NCI-H748 (cell line): ENCODE results near the gene USP37.

Source experiments
- DNase-seq: peaks from one replicate; lab custom pipeline; 2025; ENCODE audit not compliant: unreplicated experiment; lab: John Stamatoyannopoulos, UW

USP37 gene

DNA sequence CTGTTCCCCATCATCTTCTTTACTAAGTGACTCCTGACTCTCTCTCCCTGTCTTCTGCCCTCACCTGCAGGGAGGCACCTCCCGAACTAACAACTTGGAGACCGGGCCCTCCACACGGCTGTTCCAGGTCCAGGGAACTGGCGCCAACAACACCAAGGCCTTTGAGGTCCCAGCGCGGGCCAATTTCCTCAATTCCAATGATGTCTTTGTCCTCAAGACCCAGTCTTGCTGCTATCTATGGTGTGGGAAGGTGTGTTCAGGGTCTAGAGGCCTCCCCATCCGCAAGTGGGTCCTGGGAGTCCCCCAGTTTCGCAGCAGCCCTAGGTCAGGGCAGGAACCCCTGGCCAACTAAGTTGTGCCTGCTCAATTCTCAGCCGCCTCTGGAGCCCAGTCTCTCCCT, 133.7 kb downstream of the USP37 start:
- no peak for DNase-seq

DNA sequence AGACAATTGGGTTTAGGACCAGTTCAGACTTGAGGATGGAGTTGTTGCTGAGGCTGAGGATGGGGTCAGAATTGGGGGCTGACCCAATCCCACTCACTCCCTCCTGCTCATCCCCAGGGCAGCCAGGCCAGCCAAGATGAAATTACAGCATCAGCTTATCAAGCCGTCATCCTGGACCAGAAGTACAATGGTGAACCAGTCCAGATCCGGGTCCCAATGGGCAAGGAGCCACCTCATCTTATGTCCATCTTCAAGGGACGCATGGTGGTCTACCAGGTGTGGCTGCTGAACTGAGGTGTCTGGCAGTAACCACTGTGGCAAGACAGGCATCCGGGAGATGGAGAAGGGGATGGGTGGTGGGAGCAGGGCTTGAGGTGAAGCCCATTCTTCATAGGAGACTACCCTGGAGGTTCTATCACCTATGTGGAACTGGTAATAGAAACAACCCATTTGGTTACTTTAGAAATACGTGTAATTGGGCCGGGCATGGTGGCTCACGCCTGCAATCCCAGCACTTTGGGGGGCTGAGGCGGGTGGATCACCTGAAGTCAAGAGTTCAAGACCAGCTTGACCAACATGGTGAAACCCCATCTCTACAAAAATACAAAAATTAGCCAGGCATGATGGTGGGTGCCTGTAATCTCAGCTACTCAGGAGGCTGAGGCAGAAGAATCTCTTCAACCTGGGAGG, 135.3 kb downstream of the USP37 start:
- no peak for DNase-seq

DNA sequence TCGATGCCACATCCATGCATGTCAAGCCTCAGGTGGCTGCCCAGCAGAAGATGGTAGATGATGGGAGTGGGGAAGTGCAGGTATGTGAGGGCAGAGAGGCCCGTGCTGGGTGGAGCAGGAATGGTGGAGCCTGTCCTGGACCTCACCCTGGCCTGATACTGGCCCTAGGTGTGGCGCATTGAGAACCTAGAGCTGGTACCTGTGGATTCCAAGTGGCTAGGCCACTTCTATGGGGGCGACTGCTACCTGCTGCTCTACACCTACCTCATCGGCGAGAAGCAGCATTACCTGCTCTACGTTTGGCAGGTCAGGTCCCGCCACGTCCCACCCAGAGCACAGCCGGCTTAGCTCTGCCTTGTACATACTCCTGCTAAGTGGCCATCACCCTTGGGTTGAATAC, 136.3 kb downstream of the USP37 start:
- DNase-seq = no peak

DNA sequence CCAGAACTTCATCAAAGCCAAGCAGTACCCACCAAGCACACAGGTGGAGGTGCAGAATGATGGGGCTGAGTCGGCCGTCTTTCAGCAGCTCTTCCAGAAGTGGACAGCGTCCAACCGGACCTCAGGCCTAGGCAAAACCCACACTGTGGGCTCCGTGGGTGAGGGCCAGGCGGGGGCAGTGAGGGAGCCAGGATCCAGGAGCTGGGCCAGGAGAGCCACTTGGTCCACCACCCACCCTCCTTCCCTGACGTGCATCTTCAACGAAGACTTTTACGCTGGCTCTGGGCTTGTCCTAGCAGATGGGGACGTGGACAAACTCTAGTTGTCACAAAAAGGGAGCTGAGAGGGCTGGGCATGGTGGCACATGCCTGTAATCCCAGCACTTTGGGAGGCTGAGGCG, 137.4 kb downstream of the USP37 start:
- no peak for DNase-seq

DNA sequence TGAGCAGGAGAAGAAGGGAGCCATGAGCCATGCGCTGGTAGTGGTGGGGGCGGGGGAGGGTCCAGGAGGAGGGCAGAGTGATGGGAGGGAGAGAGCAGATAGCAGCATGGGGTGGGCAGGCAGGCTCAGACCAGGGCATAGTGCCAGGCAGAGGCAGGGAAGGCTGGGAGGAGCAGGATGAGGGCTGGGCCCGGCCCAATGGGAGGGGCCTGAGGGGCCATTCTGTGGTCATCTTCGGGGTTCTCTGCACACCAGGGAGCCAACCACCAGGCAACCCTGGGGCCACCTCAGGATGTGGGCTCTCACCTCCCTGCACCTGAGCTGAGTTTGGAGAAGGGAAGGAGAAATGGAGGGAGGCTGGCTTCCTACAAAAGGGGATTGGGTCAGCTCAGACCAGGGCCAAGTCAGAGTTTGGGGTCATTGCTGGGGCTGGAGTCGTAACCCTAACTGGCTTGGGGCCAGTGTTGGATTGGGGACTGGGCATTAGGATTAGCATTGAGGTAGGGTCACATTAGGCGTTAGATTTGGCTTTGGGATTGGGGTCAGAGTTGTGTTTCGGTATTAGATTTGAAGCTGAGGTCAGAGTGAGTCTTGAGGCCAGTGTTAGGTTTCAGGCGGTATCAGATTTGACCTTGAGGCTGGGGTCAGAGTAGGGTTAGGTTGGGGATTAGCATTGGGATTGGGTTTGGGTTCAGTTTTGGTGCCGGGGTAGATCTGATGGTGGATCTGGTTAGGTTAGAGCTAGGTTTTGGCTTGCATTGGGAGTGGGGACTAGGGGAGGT, 138.0 kb downstream of the USP37 start:
- DNase-seq = no peak

DNA sequence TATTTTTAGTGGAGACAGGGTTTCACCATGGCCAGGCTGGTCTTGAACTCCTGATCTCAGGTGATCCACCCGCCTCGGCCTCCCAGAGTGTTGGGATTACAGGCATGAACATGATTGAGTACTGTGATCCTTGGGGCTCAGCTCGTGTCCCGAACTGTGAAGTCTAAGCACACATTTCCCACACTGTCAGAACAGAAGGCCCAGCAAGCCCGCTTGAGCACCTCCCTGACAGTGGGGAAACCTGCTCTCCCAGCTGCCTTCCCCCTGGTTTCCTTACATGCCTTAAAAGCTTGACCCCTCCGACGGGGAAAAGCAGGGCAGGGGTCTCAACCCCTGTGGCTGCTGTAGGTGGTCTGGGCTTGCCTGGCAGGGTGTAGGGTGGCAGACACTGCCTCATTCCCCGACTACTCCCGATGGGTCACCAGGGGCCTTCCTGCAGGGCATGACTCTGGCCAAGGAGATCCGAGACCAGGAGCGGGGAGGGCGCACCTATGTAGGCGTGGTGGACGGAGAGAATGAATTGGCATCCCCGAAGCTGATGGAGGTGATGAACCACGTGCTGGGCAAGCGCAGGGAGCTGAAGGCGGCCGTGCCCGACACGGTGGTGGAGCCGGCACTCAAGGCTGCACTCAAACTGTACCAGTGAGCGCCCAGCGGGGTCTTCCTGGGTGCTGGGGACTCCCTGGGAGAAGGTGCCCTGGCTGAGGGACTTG, 139.1 kb downstream of the USP37 start:
- no peak for DNase-seq

DNA sequence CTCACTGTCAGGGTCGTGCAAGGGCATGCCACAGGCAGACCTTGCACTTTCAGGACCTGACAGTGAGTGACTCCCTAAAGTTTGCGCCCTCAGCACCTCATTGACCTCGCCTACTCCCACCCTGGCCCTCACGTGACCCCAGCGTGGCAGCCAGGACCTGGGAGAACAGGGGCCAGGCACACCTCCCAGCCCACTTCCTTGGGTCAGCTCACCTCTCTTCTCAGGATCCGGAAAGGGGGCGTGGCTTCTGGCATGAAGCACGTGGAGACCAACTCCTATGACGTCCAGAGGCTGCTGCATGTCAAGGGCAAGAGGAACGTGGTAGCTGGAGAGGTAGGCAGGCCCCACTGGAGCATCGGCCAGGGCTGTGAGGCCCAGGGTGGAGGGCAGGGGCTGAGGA, 140.4 kb downstream of the USP37 start:
- no peak for DNase-seq

DNA sequence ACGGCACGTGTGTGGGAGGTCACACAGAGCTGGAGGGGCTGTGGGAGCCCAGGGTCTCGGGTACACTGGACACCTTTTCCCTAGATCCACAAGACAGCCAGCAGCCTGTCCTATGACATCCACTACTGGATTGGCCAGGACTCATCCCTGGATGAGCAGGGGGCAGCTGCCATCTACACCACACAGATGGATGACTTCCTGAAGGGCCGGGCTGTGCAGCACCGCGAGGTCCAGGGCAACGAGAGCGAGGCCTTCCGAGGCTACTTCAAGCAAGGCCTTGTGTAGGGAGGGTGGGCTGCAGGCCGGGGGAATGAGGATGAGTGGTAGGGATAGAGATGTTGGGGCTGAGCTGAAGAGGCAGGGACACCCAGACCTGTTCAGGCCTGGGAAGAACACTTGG, 142.6 kb downstream of the USP37 start:
- no peak for DNase-seq

DNA sequence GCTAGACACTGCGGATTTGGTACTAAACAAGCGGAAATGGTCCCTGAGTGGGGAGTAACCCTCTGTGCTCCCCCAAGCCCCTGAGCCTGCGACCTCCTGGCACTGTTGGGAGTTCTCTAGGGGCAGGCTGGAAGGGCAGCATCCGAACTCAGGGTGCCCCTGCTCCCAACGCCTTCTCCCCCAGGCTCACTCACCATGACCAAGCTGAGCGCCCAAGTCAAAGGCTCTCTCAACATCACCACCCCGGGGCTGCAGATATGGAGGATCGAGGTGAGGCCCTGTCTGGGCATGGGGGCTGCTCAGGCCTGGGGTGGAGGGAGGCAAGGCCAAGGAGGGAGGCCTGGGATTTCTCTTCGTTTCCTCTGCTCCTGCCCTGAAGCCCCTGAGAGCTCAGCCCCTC, 144.6 kb downstream of the USP37 start:
- DNase-seq = no peak

DNA sequence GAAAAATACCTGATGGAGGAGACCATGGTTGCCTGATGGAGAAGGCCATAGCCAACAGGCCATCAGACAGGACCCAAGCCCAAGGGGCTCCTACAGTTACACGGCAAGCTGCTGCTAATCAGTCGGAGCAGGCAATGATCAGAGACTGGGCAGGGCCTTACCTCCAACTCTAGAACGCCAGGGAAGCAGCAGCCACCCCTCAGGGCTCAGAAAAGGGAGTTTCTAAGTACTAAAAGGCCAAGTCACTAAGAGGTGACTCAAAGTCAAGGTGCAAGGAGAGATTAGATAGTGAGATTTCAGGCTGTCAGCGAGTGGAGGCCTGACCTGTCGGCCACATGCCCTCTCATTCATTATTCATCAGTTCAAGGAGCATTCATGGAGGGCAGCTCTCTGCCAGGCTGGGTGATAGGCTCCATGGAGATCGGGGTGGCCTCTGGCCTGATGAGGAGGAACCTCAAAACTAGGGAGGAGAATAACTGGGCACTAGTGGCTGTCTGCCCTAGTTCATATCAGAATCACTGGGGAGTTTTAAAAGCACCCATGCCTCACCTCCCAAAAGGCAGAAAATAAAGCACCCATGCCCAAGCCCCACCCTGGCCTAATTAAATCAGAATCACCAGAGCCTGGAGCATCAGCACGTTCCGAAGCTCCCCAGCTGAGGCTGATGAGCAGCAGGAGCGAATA, 145.6 kb downstream of the USP37 start:
- DNase-seq = no peak

DNA sequence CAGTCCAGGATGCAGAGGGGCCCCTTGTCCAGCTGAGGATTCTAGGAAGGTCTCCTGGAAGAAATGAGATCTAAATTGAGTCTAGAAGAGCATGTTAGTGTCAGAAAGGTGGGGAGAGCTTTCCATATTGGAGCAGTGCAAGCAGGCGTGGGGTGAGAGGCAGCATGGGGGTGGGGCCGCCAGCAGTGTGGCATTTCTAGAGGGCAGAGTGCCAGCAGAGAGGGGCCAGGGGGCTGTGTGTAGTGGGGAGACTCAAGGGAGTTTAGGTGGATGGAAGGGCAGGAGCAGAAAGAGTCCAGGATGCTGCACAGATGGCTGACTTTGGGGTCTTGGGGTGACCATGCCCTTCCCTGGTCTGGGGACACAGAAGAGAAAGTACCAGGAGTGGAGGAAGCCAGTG, 147.1 kb downstream of the USP37 start:
- no peak for DNase-seq

DNA sequence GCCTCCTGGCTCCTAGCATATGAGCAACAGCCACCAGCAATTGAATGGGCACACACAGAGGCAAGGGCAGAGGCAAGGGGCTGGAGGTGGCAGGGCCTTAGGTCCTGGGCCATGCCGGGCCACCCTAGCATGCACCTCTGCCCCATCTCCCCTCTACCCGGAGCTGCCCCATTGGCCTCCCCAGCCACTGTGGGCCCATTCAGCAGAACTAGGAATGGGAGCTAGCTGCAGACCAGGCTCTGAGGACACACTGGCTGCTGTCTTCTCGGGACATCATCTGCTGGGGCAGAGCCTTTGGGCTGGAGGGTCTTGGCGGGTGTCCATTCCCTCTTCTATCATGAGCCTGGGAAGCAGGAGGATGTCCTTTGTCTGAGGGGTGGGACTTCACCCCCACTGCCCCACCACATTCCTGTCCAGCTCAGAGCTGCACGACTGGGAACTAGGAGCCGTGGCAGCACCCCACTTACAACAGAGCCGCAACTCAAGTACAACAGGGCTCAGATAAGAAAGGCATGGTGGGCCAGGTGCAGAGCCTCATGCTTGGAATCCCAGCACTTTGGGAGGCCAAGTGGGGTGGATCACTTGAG, 148.4 kb downstream of the USP37 start:
- no peak for DNase-seq

DNA sequence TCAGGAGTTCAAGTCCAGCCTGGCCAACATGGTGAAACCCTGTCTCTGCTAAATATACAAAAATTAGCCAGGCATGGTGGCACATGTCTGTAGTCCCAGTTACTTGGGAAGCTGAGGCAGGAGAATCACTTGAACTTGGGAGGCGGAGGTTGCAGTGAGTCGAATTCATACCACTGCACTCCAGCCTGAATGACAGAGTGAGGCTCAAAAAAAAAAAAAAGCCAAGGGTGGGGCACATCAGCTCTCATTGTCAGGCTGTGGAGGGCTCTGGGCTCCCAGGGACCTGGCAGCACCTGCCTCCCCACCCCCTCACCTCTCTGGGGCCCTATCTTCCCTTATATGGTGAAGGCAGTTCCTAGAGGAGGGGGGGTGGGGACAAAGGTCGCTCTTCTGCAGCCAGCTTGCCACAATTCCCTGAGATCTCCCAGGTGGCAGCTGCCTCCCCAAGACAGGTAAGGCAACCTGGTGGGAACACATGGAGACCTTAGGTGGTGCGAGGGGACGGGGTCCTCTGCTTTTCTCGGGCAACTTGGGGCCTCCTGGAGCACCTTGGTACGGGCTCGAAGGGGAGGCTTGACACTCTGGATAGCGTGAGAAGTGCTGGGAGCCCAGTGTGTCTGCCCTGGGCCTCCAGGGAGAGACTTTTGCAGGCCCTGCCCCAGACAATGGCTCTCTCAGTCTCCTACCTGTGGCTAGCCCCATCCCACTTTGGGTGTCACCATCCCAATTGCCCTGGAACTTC, 149.3 kb downstream of the USP37 start, which contains the start of gene VIL1:
Gene VIL1 (plus strand): TSS at position 407 of the 742 bp plus-strand sequence. CDS start 4,656 bp downstream, outside the sequence.
- peak; percentile 25 for DNase-seq

DNA sequence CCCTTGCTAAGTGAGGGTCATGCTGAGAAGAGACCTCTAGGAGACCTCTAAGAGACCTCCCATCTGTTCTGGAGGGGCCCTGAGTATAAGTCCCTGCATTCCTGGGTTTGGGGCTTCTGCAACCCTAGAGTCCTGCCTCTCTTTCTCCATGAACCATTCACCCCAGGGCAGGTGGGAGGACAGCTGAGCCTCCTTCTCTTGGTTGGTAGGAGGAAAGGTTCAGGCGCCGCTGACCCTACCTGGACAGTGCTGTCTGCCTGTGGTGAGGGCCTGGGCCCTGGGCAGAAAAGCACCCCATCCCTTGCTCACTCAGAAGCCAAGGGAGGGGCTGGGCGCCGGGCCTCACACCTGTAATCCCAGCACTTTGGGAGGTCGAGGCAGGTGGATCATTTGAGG, 149.8 kb downstream of the USP37 start:
- DNase-seq = no peak

DNA sequence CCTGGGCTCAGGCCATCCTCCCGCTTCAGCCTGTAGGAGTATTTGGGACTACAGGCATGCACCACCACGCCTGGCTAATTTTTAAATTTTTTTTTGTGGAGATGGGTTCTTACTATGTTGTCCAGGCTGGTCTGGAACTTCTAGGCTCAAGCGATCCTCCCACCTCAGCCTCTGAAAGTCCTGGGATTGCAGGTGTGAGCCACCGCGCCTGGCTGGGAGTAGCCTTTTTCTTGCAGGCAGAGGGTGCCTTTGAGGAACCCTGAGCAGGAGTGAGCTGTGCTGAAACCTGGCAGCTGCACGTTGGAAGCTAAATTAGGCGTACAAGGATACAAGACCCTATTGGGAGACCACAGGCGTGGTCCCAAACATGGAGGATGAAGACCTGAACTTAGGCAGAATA, 160.4 kb downstream of the USP37 start:
- DNase-seq = no peak

DNA sequence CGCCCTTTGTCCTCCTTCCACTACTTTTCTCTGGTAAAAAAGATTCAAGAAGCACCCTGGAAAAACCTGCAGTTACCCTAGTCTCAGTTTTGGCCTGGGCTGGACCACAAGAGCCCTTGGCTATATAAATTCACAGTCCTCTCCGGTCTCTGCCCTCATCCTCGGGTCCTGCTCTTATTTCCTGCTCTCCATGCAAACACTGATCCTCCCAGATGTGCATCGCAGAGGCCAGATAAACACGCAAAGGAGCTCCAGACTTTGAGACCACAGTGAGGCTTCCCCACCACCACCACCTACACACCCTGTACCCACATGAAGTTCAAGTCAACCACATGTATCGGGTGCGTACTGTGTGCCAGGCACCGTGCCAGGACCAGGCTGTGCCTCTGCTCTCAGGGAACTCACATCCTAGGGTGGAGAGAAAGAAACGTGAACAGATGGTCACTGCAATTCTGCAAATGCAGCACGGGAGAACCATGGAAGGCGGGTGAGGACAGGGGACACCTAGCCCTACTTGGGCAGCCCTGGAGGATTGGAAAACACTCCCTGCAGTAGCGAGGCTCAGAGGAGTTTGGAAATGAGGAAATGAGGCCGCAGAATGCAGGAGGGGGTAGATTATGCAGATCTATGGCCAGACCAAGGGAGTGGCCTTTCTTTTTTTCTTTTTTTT, 161.1 kb downstream of the USP37 start:
- DNase-seq = peak; percentile 65

DNA sequence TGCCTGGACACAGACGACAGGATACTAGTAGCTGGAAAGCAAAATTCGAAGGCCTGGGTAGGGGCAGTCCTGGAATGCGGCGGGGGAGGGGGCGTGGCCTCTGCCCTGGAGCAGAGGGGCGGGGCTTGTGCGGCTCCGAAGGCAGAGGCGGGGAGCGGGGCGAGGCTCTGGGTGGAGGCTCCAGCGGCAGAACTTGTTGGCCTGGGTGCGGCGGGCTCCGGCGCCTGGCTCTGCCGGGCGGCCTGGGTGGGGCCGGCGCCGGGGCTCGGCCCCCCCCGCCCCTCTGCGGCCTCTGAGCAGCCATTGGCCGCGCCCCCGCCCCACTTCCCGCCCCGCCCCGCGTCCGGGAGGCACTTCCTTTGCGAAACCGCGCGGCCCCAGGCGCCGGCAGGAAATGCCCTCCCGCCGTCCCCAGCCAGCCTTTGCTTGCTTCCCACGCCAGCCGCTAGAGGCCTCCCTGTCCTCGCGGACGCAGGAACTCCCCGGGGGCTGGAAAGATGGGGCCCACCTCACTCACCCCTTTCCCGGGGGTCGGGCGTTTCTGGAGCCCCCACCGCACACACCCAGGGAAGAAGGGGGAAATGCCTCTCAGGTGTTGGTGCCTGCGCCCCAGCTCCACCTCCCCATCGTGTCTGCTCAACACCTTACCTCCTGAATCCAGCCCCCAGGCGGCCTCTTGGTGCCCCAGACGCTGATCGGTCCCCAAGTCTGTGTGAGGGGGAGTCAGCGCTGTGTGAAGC, 161.8 kb downstream of the USP37 start:
- peak; percentile 96 for DNase-seq

DNA sequence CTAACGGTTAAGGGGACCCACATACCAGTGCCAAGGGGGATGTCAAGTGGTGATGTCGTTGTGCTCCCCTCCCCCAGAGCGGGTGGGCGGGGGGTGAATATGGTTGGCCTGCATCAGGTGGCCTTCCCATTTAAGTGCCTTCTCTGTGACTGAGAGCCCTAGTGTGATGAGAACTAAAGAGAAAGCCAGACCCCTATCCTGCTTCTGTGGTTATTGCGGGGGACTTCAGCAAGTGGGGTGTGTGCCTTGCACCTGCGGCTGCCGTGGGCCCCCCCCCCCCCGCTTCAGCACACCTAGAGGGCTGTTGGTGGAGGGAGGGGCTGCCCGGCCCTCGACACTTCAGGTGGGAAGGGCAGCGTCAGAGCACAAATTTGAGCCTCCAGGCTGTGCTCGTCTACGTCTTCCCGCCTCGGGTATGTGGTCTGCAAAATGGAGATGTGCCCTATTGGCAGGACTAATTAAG, 162.4 kb downstream of the USP37 start:
- no peak for DNase-seq
